Ishikawa (cell line): Measurements from ENCODE around the gene TLE5.

ENCODE experiments used
- CEBPB ChIP-seq: IDR thresholded peaks from 2 replicates; pipeline ENCODE4 v1.6.1; 2012
- CREB1 ChIP-seq: IDR thresholded peaks from 2 replicates; pipeline ENCODE4 v1.6.1; 2012; ENCODE audit warnings: low read depth
- EGR1 ChIP-seq: IDR thresholded peaks from 2 replicates; pipeline ENCODE4 v1.6.1; 2012
- EP300 ChIP-seq: IDR thresholded peaks from 2 replicates; pipeline ENCODE4 v1.6.1; 2012; ENCODE audit warnings: borderline replicate concordance
- FOXM1 ChIP-seq: IDR thresholded peaks from 2 replicates; pipeline ENCODE4 v1.6.1; 2012; ENCODE audit warnings: low read depth, borderline replicate concordance
- MAX ChIP-seq: IDR thresholded peaks from 2 replicates; pipeline ENCODE4 v1.6.1; 2012
- NFIC ChIP-seq: IDR thresholded peaks from 2 replicates; pipeline ENCODE4 v1.6.1; 2012
- RAD21 ChIP-seq: IDR thresholded peaks from 2 replicates; pipeline ENCODE4 v1.6.1; 2012; ENCODE audit warnings: low read depth
- REST ChIP-seq: IDR thresholded peaks from 2 replicates; pipeline ENCODE4 v1.6.1; 2012; ENCODE audit warnings: low read depth, mild to moderate bottlenecking
- TAF1 ChIP-seq: IDR thresholded peaks from 2 replicates; pipeline ENCODE4 v1.6.1; 2012; ENCODE audit warnings: low read depth, mild to moderate bottlenecking
- TCF12 ChIP-seq: IDR thresholded peaks from 2 replicates; pipeline ENCODE4 v1.6.1; 2012; ENCODE audit warnings: low read depth
- USF1 ChIP-seq: IDR thresholded peaks from 2 replicates; pipeline ENCODE4 v1.6.1; 2012
- YY1 ChIP-seq: IDR thresholded peaks from 2 replicates; pipeline ENCODE4 v1.6.1; 2012; ENCODE audit warnings: low read depth

GRCh38 chr19:3026768-3027167 is 35.5 kb downstream of the TLE5 start:
- no peak for TF ChIP-seq FOXM1
- no peak for TF ChIP-seq REST
- no peak for TF ChIP-seq YY1
- TF ChIP-seq EGR1, result no peak
- TF ChIP-seq TAF1, result no peak
- TF ChIP-seq EP300, result no peak
- TF ChIP-seq TCF12, result no peak
- TF ChIP-seq NFIC, result no peak
- no peak for TF ChIP-seq USF1
- no peak for TF ChIP-seq MAX
- TF ChIP-seq RAD21, result no peak
- no peak for TF ChIP-seq CEBPB
- no peak for TF ChIP-seq CREB1
